Measurements from ENCODE around the gene COL15A1.

Gene COL15A1

DNA sequence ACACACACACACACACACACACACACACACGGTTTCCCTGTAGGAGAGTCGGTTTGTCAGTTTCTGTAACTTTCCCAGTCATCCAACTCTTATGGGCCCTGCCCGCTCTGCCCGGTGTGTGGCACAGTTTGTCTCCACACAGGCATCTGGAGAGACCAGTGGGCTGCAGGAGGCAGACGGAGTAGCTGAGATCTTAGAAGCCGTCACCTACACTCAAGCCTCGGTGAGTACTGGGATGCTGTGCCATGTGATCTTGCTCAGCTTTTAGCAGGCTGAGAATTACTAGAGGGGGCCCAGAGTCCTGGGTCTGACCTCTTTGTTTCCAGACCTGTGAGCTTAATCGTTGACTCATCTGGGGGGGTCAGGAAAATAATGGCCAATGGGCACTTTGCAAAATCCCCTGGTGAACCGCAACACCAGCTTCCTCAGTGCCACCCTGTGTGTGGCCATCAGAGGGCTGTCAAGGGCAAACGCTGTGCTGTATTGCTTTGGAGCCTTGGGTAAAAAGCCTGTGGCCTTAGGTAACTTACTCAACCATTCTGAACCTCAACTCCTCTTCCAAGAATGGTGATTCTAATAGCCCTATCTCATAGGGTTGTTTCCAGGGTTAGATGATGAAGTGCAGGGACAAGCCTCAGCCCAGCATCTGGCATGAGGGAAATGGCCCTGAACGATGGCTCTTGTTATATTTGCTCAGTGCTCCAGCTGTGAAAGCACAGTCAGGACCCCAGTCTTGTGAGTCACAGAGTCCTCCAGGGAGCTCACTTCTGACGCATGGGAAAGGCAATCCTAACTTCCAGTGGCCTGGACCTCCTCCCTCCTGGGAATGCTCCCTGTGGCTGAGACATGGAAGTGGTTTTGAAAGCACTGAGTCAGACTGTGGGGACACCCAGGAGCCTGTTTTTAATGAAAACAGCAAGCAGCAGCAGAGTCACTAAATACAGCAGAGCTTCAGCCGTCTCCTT is 45.6 kb downstream of the COL15A1 start:
- Histone ChIP-seq H3K79me2 (ENCODE audit: low read length) (no peaks in the 10 kb centered on the region), H4K20me1 (ENCODE audit: insufficient read depth, low read length) (no peaks in the 10 kb centered on the region), H3K9me3 (ENCODE audit: insufficient read depth, low read length) (0 out of 2 replicates have a peak, but pooled peaks cover 3% of the 10 kb centered on the region), H3K4me1 (ENCODE audit: low read length) (peaks cover 33% of the 10 kb centered on the region), H2AFZ (ENCODE audit: low read depth, low read length) (no peak overlapping the region), H3K4me3 (ENCODE audit: low read length) (no peak overlapping the region), H3K27ac (ENCODE audit: low read length) (no peak overlapping the region), H3K4me2 (ENCODE audit: low read length) (peak overlapping the region; percentile 20; the same call in 1 of the 2 replicates), H3K9ac (ENCODE audit: low read length) (no peak overlapping the region; the same call in 1 of the 2 replicates), H3K36me3 (replicated peaks; ENCODE audit: low read depth, low read length) (no peaks in the 10 kb centered on the region), H3K27me3 (ENCODE audit: low read depth, low read length) (no peaks in the 10 kb centered on the region)
- TF ChIP-seq, protein P1, sequence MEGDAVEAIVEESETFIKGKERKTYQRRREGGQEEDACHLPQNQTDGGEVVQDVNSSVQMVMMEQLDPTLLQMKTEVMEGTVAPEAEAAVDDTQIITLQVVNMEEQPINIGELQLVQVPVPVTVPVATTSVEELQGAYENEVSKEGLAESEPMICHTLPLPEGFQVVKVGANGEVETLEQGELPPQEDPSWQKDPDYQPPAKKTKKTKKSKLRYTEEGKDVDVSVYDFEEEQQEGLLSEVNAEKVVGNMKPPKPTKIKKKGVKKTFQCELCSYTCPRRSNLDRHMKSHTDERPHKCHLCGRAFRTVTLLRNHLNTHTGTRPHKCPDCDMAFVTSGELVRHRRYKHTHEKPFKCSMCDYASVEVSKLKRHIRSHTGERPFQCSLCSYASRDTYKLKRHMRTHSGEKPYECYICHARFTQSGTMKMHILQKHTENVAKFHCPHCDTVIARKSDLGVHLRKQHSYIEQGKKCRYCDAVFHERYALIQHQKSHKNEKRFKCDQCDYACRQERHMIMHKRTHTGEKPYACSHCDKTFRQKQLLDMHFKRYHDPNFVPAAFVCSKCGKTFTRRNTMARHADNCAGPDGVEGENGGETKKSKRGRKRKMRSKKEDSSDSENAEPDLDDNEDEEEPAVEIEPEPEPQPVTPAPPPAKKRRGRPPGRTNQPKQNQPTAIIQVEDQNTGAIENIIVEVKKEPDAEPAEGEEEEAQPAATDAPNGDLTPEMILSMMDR (IDR thresholded peaks at IDR 0.05; ENCODE audit: low read depth, low read length) = peak; percentile 60
- TF ChIP-seq EZH2phosphoT487 (IDR thresholded peaks at IDR 0.05; ENCODE audit: low read depth) = no peak

DNA sequence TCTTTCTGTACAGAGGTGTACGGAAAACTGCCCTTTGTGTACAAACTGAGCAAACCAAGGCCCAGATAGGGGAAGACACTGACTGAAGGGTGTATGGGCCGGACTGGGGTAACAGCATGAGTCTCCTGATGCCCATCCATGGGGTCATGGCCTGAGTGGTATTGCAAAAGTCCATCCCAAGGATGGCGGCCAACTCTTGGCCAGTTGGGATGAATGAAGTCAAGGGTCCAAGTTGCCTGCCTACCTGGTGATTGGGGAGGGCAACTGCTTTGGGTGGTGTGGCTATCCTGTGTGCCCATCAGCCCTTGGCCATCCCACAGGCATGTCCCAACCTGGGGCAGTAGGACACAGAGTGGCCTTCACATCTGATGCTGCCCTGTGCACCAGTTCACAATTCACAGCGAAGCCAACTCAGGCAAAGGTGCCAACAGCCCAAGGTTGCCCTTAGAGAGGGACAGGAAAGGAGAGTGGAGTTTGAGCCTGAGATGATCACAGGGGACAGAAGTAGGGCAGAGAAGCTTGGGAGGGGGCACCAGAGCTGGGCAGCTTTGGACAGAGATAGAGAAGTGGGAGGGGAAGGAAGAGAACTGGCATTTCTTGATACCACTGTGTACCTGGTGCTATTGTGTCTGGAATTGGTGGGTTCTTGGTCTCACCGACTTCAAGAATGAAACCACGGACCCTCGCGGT is 46.6 kb downstream of the COL15A1 start:
- no peak overlapping the region for H3K4me3 ChIP-seq (ENCODE audit: low read length)
- peaks cover 43% of the 10 kb centered on the region for H3K4me1 ChIP-seq (ENCODE audit: low read length)
- no peak overlapping the region for H3K4me2 ChIP-seq (ENCODE audit: low read length)
- H3K27me3 ChIP-seq (ENCODE audit: low read depth, low read length) = 0 out of 2 replicates have a peak, but pooled peaks cover under 1% of the 10 kb centered on the region
- no peaks in the 10 kb centered on the region for H3K36me3 ChIP-seq (replicated peaks; ENCODE audit: low read depth, low read length)
- H4K20me1 ChIP-seq (ENCODE audit: insufficient read depth, low read length) = no peaks in the 10 kb centered on the region
- TF ChIP-seq, protein P1 (IDR thresholded peaks at IDR 0.05; ENCODE audit: low read depth, low read length) = no peak
- no peak for TF ChIP-seq EZH2phosphoT487 (IDR thresholded peaks at IDR 0.05; ENCODE audit: low read depth)
- 0 out of 2 replicates have a peak, but pooled peaks cover 3% of the 10 kb centered on the region for H3K9me3 ChIP-seq (ENCODE audit: insufficient read depth, low read length)
- H3K79me2 ChIP-seq (ENCODE audit: low read length) = no peaks in the 10 kb centered on the region
- H2AFZ ChIP-seq (ENCODE audit: low read depth, low read length) = no peak overlapping the region
- no peak overlapping the region for H3K27ac ChIP-seq (ENCODE audit: low read length)
- no peak overlapping the region for H3K9ac ChIP-seq (ENCODE audit: low read length)

DNA sequence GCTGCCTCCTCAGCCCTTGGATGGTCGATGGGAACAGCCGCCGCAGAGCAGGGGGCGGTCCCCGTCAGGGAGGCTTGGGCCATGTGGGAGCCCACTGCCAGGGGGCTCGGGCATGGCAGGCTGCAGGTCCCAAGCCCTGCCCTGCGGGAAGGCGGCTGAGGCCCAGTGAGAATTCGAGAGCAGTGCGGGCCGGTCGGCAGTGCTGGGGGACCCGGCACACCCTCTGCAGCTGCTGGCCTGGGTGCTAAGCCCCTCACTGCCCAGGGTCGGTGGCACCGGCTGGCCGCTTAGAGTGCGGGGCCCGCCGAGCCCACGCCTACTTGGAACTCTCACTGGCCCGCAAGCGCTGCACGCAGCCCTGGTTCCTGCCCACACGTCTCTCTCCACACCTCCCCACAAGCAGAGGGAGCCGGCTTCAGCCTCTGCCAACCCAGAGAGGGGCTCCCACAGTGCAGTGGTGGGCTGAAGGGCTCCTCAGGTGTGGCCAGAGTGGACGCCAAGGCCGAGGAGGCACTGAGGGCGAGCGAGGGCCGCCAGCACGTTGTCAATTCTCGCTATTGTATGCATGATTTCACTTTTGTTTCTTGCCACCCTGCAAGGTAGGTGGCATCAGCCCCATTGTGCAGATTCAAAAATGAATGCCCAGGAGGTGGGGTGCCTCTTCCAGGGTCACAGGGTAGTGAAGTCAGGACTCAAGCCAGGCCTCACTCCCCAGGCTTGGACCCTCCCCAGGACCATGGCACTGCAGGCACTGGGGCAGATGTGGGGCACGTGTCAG is 48.6 kb downstream of the COL15A1 start:
- H3K27ac ChIP-seq (ENCODE audit: low read length) = 0 out of 2 replicates have a peak overlapping the region, but pooled peaks have one; percentile 47
- 0 out of 2 replicates have a peak, but pooled peaks cover 3% of the 10 kb centered on the region for H3K9me3 ChIP-seq (ENCODE audit: insufficient read depth, low read length)
- no peaks in the 10 kb centered on the region for H3K79me2 ChIP-seq (ENCODE audit: low read length)
- H4K20me1 ChIP-seq (ENCODE audit: insufficient read depth, low read length) = no peaks in the 10 kb centered on the region
- H3K27me3 ChIP-seq (ENCODE audit: low read depth, low read length) = peaks cover 17% of the 10 kb centered on the region
- TF ChIP-seq EZH2phosphoT487 (IDR thresholded peaks at IDR 0.05; ENCODE audit: low read depth) = no peak
- TF ChIP-seq, protein P1 (IDR thresholded peaks at IDR 0.05; ENCODE audit: low read depth, low read length) = no peak
- peaks cover 45% of the 10 kb centered on the region for H3K4me1 ChIP-seq (ENCODE audit: low read length)
- no peak overlapping the region; the same call in 1 of the 2 replicates for H3K4me3 ChIP-seq (ENCODE audit: low read length)
- no peak overlapping the region for H2AFZ ChIP-seq (ENCODE audit: low read depth, low read length)
- peak overlapping the region; percentile 96 for H3K4me2 ChIP-seq (ENCODE audit: low read length)
- H3K36me3 ChIP-seq (replicated peaks; ENCODE audit: low read depth, low read length) = no peaks in the 10 kb centered on the region
- no peak overlapping the region for H3K9ac ChIP-seq (ENCODE audit: low read length)
